HepG2 (cell line): ENCODE data around the gene TMEM97. TPM values are rescaled to one million over a fixed set of nuclear protein-coding genes. Genes with fewer than 3 reads are reported as not detected.

Experiments used
- ARID2 ChIP-seq: sonication (generic); formaldehyde crosslinking; IDR thresholded peaks from 2 replicates; pipeline ENCODE4 v1.8.1; 2022; ENCODE audit warnings: mild to moderate bottlenecking, missing genetic modification reagents, borderline replicate concordance
- HCFC1 ChIP-seq: fragments of 150-350 bp; IDR thresholded peaks from 2 replicates; pipeline ENCODE4 v1.6.1; 2014; ENCODE audit warnings: low read depth, low read length
- ZNF850 ChIP-seq: sonication (generic); formaldehyde crosslinking; conservative IDR thresholded peaks from 2 replicates; pipeline ENCODE4 v1.9.0; 2021; ENCODE audit warnings: mild to moderate bottlenecking, missing genetic modification reagents
- polyA plus RNA-seq, 8 experiments: library from polyadenylated mRNA; depleted of rRNA in 3 of 8; stranded (reverse) in 7 of 8; unstranded in 1 of 8; fragments of >200 nt; fragmentation: Illumina TruSeq in 4 of 8; extraction: Trizol in 4 of 8; gene quantifications; 2 replicates each; pipeline versions ENCODE4 v1.2.1 to v1.2.3, GENCODE V29; 2011 to 2016; ENCODE audit warnings: low read depth in 4 of 8, missing spikeins in 1 of 8, mixed read lengths in 1 of 8; ENCODE audit not compliant: insufficient read depth in 1 of 8
- total RNA-seq, 5 experiments: library from RNA; depleted of rRNA; stranded (reverse); fragments of >200 nt; fragmentation: Illumina TruSeq; extraction: Trizol; gene quantifications; 2 replicates each; pipeline ENCODE4 v1.2.3, GENCODE V29; 2016; ENCODE audit warnings: low read depth in 1 of 5
- TF ChIP-seq, protein P1 (sequence below), 2 experiments: sonication (generic) in 1 of 2; formaldehyde crosslinking in 1 of 2; IDR thresholded peaks; 2 replicates each; pipeline versions ENCODE4 v1.6.1 to v1.9.0; 2014 to 2022; ENCODE audit warnings: antibody characterized with exemption in 1 of 2, borderline replicate concordance in 1 of 2, inconsistent platforms in 1 of 2, low read depth in 1 of 2, missing genetic modification reagents in 1 of 2
- TF ChIP-seq, protein P2 (sequence below): sonication (generic); formaldehyde crosslinking; conservative IDR thresholded peaks from 2 replicates; pipeline ENCODE4 v1.8.0; 2022; ENCODE audit warnings: mild to moderate bottlenecking, moderate library complexity, missing genetic modification reagents
- TF ChIP-seq, protein P3 (sequence below), 2 experiments: sonication (generic) in 1 of 2; formaldehyde crosslinking in 1 of 2; IDR thresholded peaks; 2 replicates each; pipeline versions ENCODE4 v1.4.0 to v1.6.1; 2016 to 2020; ENCODE audit warnings: borderline replicate concordance in 1 of 2, low read depth in 1 of 2, mild to moderate bottlenecking in 1 of 2, missing genetic modification reagents in 1 of 2
- TF ChIP-seq, protein P4 (sequence below): sonication (generic); formaldehyde crosslinking; IDR thresholded peaks from 2 replicates; pipeline ENCODE4 v1.5.0; 2020; ENCODE audit warnings: missing genetic modification reagents, mild to moderate bottlenecking, borderline replicate concordance
- TF ChIP-seq, protein P5 (sequence below): sonication (generic); formaldehyde crosslinking; IDR thresholded peaks from 2 replicates; pipeline ENCODE4 v1.5.1; 2020; ENCODE audit warnings: mild to moderate bottlenecking, missing genetic modification reagents, moderate library complexity

Gene TMEM97
- total and polyA plus RNA-seq, 2 of the 13 experiments (the other 11 are each of a cell fraction or from before 2014, with no cell fraction given), result 69.6 to 137 TPM

DNA sequence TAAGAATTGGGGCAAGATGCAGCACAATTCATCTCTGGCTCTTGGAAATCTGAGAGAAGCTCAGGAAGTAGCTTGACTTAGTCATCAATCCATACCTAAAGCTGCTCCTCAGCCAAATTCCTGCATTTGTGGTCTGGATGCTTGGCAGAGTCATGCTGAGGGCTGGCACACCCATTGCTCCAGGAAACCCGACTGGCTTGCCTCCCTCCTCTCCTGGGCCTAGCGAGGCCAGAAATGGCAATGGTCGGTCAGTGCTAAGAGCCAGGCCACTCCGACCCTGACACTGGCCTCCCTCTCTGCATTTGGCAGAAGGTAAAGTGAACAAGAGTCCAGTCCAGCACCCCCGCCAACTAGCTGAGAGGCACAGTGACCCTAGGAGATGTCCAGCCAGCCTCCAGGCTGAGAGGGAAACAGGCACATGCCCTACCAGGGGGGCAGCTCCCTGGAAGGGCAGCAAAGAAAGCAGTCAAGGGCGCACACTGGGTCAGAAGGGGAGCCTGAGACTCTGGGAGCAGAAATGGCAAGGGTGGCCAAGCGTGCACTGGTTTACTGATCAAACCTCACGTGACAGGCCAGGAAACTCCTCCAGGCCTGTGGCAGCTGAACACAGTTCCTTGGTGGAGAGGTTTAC lies 28.4 kb downstream of the TMEM97 start (continued):
- TF ChIP-seq, protein P1, sequence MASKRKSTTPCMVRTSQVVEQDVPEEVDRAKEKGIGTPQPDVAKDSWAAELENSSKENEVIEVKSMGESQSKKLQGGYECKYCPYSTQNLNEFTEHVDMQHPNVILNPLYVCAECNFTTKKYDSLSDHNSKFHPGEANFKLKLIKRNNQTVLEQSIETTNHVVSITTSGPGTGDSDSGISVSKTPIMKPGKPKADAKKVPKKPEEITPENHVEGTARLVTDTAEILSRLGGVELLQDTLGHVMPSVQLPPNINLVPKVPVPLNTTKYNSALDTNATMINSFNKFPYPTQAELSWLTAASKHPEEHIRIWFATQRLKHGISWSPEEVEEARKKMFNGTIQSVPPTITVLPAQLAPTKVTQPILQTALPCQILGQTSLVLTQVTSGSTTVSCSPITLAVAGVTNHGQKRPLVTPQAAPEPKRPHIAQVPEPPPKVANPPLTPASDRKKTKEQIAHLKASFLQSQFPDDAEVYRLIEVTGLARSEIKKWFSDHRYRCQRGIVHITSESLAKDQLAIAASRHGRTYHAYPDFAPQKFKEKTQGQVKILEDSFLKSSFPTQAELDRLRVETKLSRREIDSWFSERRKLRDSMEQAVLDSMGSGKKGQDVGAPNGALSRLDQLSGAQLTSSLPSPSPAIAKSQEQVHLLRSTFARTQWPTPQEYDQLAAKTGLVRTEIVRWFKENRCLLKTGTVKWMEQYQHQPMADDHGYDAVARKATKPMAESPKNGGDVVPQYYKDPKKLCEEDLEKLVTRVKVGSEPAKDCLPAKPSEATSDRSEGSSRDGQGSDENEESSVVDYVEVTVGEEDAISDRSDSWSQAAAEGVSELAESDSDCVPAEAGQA (IDR thresholded peaks at IDR 0.05; ENCODE audit: low read depth), result no peak
- TF ChIP-seq, protein P1 (CRISPR knock-in tag; IDR thresholded peaks at IDR 0.05; ENCODE audit: borderline replicate concordance), result no peak
- TF ChIP-seq, protein P2, sequence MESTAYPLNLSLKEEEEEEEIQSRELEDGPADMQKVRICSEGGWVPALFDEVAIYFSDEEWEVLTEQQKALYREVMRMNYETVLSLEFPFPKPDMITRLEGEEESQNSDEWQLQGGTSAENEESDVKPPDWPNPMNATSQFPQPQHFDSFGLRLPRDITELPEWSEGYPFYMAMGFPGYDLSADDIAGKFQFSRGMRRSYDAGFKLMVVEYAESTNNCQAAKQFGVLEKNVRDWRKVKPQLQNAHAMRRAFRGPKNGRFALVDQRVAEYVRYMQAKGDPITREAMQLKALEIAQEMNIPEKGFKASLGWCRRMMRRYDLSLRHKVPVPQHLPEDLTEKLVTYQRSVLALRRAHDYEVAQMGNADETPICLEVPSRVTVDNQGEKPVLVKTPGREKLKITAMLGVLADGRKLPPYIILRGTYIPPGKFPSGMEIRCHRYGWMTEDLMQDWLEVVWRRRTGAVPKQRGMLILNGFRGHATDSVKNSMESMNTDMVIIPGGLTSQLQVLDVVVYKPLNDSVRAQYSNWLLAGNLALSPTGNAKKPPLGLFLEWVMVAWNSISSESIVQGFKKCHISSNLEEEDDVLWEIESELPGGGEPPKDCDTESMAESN (CRISPR knock-in tag), result no peak
- TF ChIP-seq, protein P3, sequence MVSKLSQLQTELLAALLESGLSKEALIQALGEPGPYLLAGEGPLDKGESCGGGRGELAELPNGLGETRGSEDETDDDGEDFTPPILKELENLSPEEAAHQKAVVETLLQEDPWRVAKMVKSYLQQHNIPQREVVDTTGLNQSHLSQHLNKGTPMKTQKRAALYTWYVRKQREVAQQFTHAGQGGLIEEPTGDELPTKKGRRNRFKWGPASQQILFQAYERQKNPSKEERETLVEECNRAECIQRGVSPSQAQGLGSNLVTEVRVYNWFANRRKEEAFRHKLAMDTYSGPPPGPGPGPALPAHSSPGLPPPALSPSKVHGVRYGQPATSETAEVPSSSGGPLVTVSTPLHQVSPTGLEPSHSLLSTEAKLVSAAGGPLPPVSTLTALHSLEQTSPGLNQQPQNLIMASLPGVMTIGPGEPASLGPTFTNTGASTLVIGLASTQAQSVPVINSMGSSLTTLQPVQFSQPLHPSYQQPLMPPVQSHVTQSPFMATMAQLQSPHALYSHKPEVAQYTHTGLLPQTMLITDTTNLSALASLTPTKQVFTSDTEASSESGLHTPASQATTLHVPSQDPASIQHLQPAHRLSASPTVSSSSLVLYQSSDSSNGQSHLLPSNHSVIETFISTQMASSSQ (IDR thresholded peaks at IDR 0.05; ENCODE audit: low read depth), result no peak
- TF ChIP-seq, protein P3 (CRISPR knock-in tag; IDR thresholded peaks at IDR 0.05; ENCODE audit: borderline replicate concordance), result no peak
- TF ChIP-seq ZNF850 (CRISPR knock-in tag) (no peak), ARID2 (CRISPR knock-in tag) (no peak), HCFC1 (no peak)
- TF ChIP-seq, protein P4, sequence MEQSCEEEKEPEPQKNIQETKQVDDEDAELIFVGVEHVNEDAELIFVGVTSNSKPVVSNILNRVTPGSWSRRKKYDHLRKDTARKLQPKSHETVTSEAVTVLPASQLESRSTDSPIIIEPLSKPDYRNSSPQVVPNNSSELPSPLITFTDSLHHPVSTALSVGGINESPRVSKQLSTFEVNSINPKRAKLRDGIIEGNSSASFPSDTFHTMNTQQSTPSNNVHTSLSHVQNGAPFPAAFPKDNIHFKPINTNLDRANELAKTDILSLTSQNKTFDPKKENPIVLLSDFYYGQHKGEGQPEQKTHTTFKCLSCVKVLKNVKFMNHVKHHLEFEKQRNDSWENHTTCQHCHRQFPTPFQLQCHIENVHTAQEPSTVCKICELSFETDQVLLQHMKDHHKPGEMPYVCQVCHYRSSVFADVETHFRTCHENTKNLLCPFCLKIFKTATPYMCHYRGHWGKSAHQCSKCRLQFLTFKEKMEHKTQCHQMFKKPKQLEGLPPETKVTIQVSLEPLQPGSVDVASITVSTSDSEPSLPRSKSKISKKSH (CRISPR knock-in tag), result no peak
- TF ChIP-seq, protein P5, sequence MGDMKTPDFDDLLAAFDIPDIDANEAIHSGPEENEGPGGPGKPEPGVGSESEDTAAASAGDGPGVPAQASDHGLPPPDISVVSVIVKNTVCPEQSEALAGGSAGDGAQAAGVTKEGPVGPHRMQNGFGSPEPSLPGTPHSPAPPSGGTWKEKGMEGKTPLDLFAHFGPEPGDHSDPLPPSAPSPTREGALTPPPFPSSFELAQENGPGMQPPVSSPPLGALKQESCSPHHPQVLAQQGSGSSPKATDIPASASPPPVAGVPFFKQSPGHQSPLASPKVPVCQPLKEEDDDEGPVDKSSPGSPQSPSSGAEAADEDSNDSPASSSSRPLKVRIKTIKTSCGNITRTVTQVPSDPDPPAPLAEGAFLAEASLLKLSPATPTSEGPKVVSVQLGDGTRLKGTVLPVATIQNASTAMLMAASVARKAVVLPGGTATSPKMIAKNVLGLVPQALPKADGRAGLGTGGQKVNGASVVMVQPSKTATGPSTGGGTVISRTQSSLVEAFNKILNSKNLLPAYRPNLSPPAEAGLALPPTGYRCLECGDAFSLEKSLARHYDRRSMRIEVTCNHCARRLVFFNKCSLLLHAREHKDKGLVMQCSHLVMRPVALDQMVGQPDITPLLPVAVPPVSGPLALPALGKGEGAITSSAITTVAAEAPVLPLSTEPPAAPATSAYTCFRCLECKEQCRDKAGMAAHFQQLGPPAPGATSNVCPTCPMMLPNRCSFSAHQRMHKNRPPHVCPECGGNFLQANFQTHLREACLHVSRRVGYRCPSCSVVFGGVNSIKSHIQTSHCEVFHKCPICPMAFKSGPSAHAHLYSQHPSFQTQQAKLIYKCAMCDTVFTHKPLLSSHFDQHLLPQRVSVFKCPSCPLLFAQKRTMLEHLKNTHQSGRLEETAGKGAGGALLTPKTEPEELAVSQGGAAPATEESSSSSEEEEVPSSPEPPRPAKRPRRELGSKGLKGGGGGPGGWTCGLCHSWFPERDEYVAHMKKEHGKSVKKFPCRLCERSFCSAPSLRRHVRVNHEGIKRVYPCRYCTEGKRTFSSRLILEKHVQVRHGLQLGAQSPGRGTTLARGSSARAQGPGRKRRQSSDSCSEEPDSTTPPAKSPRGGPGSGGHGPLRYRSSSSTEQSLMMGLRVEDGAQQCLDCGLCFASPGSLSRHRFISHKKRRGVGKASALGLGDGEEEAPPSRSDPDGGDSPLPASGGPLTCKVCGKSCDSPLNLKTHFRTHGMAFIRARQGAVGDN (CRISPR knock-in tag), result peak; percentile 59
